Endothelial cell of umbilical vein (primary cell): ENCODE measurements around the gene NAA38. TPM values are rescaled to one million over a fixed set of nuclear protein-coding genes. Genes with fewer than 3 reads are reported as not detected.

Source experiments
- BruUV-seq: library from RNA; stranded (reverse); fragments of 400-500 nt; replicated peaks from 2 replicates; lab custom pipeline; 2021; lab: Mats Ljungman, UMichigan
- CTCF ChIA-PET: fragments of 300-600, 350-600 bp; sonication (Branson Sonifier 250); formaldehyde crosslinking; loops from one replicate; lab custom pipeline; 2021; ENCODE audit warnings: antibody characterized with exemption, inconsistent platforms; lab: Charles Lee
- POLR2A ChIA-PET: fragments of 300-600, 350-600 bp; sonication (Branson Sonifier 250); formaldehyde crosslinking; loops from one replicate; lab custom pipeline; 2021; ENCODE audit warnings: antibody characterized with exemption, inconsistent platforms; lab: Charles Lee
- DNase-seq: peaks from one replicate; pipeline ENCODE4 v3.0.0-alpha.2; 2011; ENCODE audit warnings: low read depth, low spot score
- FAIRE-seq: peaks from 2 replicates; lab custom pipeline; 2011; peaks lifted over from hg19 to GRCh38; lab: Jason Lieb, UNC
- H2AFZ ChIP-seq: 2 replicates; pipeline ENCODE4 v1.6.0; 2012; ENCODE audit warnings: low read depth, low read length, control low read depth, inconsistent platforms
- H3K27ac ChIP-seq: 2 replicates; pipeline ENCODE4 v1.5.1; 2011; ENCODE audit warnings: low read depth, mild to moderate bottlenecking, control low read depth, low read length, moderate library complexity; ENCODE audit not compliant: insufficient read depth
- H3K27me3 ChIP-seq, 2 experiments: 2 replicates each; pipeline versions ENCODE4 v1.6.0 to v1.6.1; 2011; ENCODE audit warnings: low read length in 2 of 2, mixed read lengths in 1 of 2; ENCODE audit not compliant: control insufficient read depth in 2 of 2, insufficient read depth in 2 of 2
- H3K36me3 ChIP-seq, 2 experiments: 2 replicates in 1 of 2; 3 replicates in 1 of 2; pipeline ENCODE4 v1.5.1; 2011; ENCODE audit warnings: low read length in 2 of 2, mild to moderate bottlenecking in 1 of 2, moderate library complexity in 1 of 2; ENCODE audit not compliant: control insufficient read depth in 2 of 2, insufficient read depth in 2 of 2; ENCODE audit errors: extremely low read depth in 1 of 2
- H3K4me1 ChIP-seq: 3 replicates; pipeline ENCODE4 v1.5.1; 2011; ENCODE audit warnings: mild to moderate bottlenecking, low read length; ENCODE audit not compliant: control insufficient read depth, insufficient read depth; ENCODE audit errors: extremely low read depth
- H3K4me2 ChIP-seq: 2 replicates; pipeline ENCODE4 v1.6.1; 2011; ENCODE audit warnings: low read length, control low read depth, mixed read lengths; ENCODE audit not compliant: insufficient read depth
- H3K4me3 ChIP-seq, 3 experiments: fragments of 200-600 bp in 1 of 3; sonication (generic), shearing (Covaris generic) in 1 of 3; replicated peaks in 1 of 3; 2 replicates each; pipeline ENCODE4 v1.5.1; 2011 to 2016; ENCODE audit warnings: control low read depth in 3 of 3, low read length in 3 of 3, mild to moderate bottlenecking in 2 of 3, inconsistent platforms in 1 of 3, low read depth in 1 of 3, moderate library complexity in 1 of 3; ENCODE audit not compliant: insufficient read depth in 1 of 3
- H3K79me2 ChIP-seq: 2 replicates; pipeline ENCODE4 v1.6.0; 2012; ENCODE audit warnings: low read length, inconsistent platforms; ENCODE audit not compliant: control insufficient read depth, insufficient read depth
- H3K9ac ChIP-seq: replicated peaks from 2 replicates; pipeline ENCODE3; 2011; ENCODE audit warnings: low read length, control low read depth; ENCODE audit not compliant: insufficient read depth; ENCODE audit errors: extremely low read depth
- H3K9me1 ChIP-seq: replicated peaks from 3 replicates; pipeline ENCODE4 v1.6.0; 2011; ENCODE audit warnings: mild to moderate bottlenecking, low read length; ENCODE audit not compliant: control insufficient read depth, insufficient read depth; ENCODE audit errors: extremely low read depth
- H3K9me3 ChIP-seq: replicated peaks from 2 replicates; pipeline ENCODE4 v1.5.1; 2012; ENCODE audit warnings: low read length, inconsistent platforms; ENCODE audit not compliant: control insufficient read depth, insufficient read depth
- H4K20me1 ChIP-seq: replicated peaks from 2 replicates; pipeline ENCODE3; 2011; ENCODE audit warnings: mild to moderate bottlenecking, low read length; ENCODE audit not compliant: control insufficient read depth, insufficient read depth; ENCODE audit errors: extremely low read depth
- CTCF ChIP-seq, 2 donors: IDR thresholded peaks; 1 replicate in 1 of 2; 2 replicates in 1 of 2; pipeline ENCODE4 v1.5.1; 2011; ENCODE audit warnings: low read length in 2 of 2, mild to moderate bottlenecking in 2 of 2, moderate library complexity in 2 of 2, control low read depth in 1 of 2, inconsistent platforms in 1 of 2, low read depth in 1 of 2; ENCODE audit not compliant: insufficient read depth in 1 of 2; ENCODE audit errors: extremely low read depth in 1 of 2
- FOS ChIP-seq: IDR thresholded peaks from 2 replicates; pipeline ENCODE4 v1.6.1; 2011; ENCODE audit warnings: mild to moderate bottlenecking, low read length, moderate library complexity, borderline replicate concordance; ENCODE audit not compliant: insufficient read depth
- GATA2 ChIP-seq: IDR thresholded peaks from 2 replicates; pipeline ENCODE4 v1.7.0; 2011; ENCODE audit warnings: low read depth, mild to moderate bottlenecking, moderate library complexity, mixed read lengths, low read length; ENCODE audit not compliant: insufficient read length, insufficient read depth
- JUN ChIP-seq: IDR thresholded peaks from 2 replicates; pipeline ENCODE4 v1.6.1; 2011; ENCODE audit warnings: borderline replicate concordance, low read depth; ENCODE audit not compliant: insufficient read length, insufficient read depth
- MAX ChIP-seq: IDR thresholded peaks from 2 replicates; pipeline ENCODE4 v1.6.1; 2011; ENCODE audit not compliant: insufficient read depth, insufficient read length
- MYC ChIP-seq: IDR thresholded peaks from one replicate; pipeline ENCODE4 v1.6.1; 2011; ENCODE audit warnings: mild to moderate bottlenecking, low read depth, low read length
- POLR2A ChIP-seq: IDR thresholded peaks from 2 replicates; pipeline ENCODE4 v1.6.1; 2012; ENCODE audit warnings: low read depth, mild to moderate bottlenecking, control low read depth, low read length
- POLR2AphosphoS5 ChIP-seq: IDR thresholded peaks from 2 replicates; pipeline ENCODE4 v1.6.1; 2012; ENCODE audit warnings: low read depth, mild to moderate bottlenecking, control low read depth, low read length, moderate library complexity; ENCODE audit not compliant: insufficient read depth
- dilution Hi-C: fragments of 300-500 bp; cut with MboI; formaldehyde crosslinking; loops from one replicate; pipeline ENCODE4 v1.15.0; 2019; ENCODE audit warnings: low sequenced_read_pairs; ENCODE audit not compliant: extremely low pct_ligation_motif_present
- intact Hi-C: fragments of 100-400 bp; cut with micrococcal nuclease; formaldehyde crosslinking; loops from one replicate; pipeline ENCODE4 v1.10.0; 2022
- polyA plus RNA-seq, 4 experiments: library from polyadenylated mRNA; depleted of rRNA in 3 of 4; stranded (reverse) in 3 of 4; unstranded in 1 of 4; fragments of >200 nt; gene quantifications; 2 replicates each; pipeline versions ENCODE4 v1.2.1 to v1.2.3, GENCODE V29; 2011 to 2012; ENCODE audit warnings: missing spikeins in 1 of 4
- total RNA-seq: library from RNA; stranded (reverse); gene quantifications from 2 replicates; pipeline ENCODE4 v1.2.3, GENCODE V29; 2021

The NAA38 gene
- total and polyA plus RNA-seq, 2 donors (not counting 3 experiments of a cell fraction or from before 2014, with no cell fraction given), result 119 to 267 TPM

- Histone ChIP-seq H3K79me2 (peaks cover 10% of the 10 kb centered on the region), H3K4me2 (no peak overlapping the region), H3K27me3 (no peaks in the 10 kb centered on the region), H2AFZ (no peak overlapping the region), H3K9me3 (no peaks in the 10 kb centered on the region), H3K27ac (no peak overlapping the region), H3K36me3 (peaks cover 6 to 46% of the 10 kb centered on the region in 2 experiments), H3K4me1 (peaks cover 6% of the 10 kb centered on the region), H4K20me1 (no peaks in the 10 kb centered on the region), H3K9ac (no peak overlapping the region), H3K4me3 (no peak overlapping the region), H3K9me1 (no peaks in the 10 kb centered on the region)
- BruUV-seq, result no TSS peak
- TF ChIP-seq POLR2A (no peak), MYC (no peak), CTCF (IDR thresholded peaks at IDR 0.05; ENCODE audit: extremely low read depth in 1 of 2, insufficient read depth in 1 of 2, low read depth in 1 of 2, low read length in 2 of 2) (no peak)
- POLR2A ChIA-PET, result no interaction called here
- dilution Hi-C loops, result no loop called here
- FAIRE-seq (no peak), DNase-seq (no peak)
- intact Hi-C loops, result loop anchor here (10.0 kb wide), 1 partner anchor 234 kb away; the partner anchor contains the start of gene FXR2
- CTCF ChIA-PET, result interaction anchor here (1.0 kb wide), 1 partner anchor 141 kb away, joined by 3 read pairs; no protein-coding TSS in a partner anchor
Measured at GRCh38 chr17:7848739-7849129, 8.6 kb downstream of the NAA38 start.

- dilution Hi-C loops, result no loop called here
- BruUV-seq, result no TSS peak
- no peak overlapping the region for H3K4me3 ChIP-seq
- H3K4me1 ChIP-seq, result peaks cover 6% of the 10 kb centered on the region
- H3K4me2 ChIP-seq, result no peak overlapping the region
- POLR2A ChIA-PET, result no interaction called here
- no peaks in the 10 kb centered on the region for H3K27me3 ChIP-seq
- H3K9me1 ChIP-seq, result no peaks in the 10 kb centered on the region
- no peak overlapping the region for H2AFZ ChIP-seq
- intact Hi-C loops, result loop anchor here (10.0 kb wide), 1 partner anchor 233 kb away; the partner anchor contains the start of gene FXR2
- no peak overlapping the region for H3K27ac ChIP-seq
- DNase-seq (no peak), FAIRE-seq (no peak)
- H3K9ac ChIP-seq, result no peak overlapping the region
- CTCF ChIA-PET, result no interaction called here
- no peaks in the 10 kb centered on the region for H3K9me3 ChIP-seq
- peaks cover 6 to 45% of the 10 kb centered on the region in 2 experiments for H3K36me3 ChIP-seq
- no peak for TF ChIP-seq POLR2A
- TF ChIP-seq MYC, result no peak
- TF ChIP-seq POLR2AphosphoS5, result no peak
- no peak for TF ChIP-seq GATA2
- TF ChIP-seq MAX, result no peak
- no peak for TF ChIP-seq FOS
- no peak for TF ChIP-seq JUN
- H3K79me2 ChIP-seq, result peaks cover 10% of the 10 kb centered on the region
- H4K20me1 ChIP-seq, result no peaks in the 10 kb centered on the region
Measured at GRCh38 chr17:7848131-7848579, 9.2 kb downstream of the NAA38 start.
